Measurements from ENCODE around the gene EGFL6. TPM values are rescaled to one million over a fixed set of nuclear protein-coding genes. Genes with fewer than 3 reads are reported as not detected.

The EGFL6 gene
- total and polyA plus RNA-seq, 2 of the 13 experiments (the other 11 are each of a cell fraction or from before 2014, with no cell fraction given): not detected

GRCh38 chrX:13605611-13606010, 36.2 kb downstream of the EGFL6 start:
- H3K4me1 ChIP-seq (ENCODE audit: insufficient read depth, low read length): no peaks in the 10 kb centered on the region
- WGBS (ENCODE audit: low lambda C conversion rate): 0% methylated on average over 1 of the region's 1 CpG
- intact Hi-C loops (cut with micrococcal nuclease; ENCODE audit: unreplicated experiment) (no loop called here), in situ Hi-C loops (cut with HindIII; ENCODE audit: extremely low pct_ligation_motif_present, low pct_unique_long_range_greater_than_20kb) (no loop called here)
- no peak for FAIRE-seq
- BruUV-seq (replicated peaks): no TSS peak
- no peak for DNase-seq (ENCODE audit: low spot score)
- TF ChIP-seq CREM (IDR thresholded peaks at IDR 0.05) (no peak), CREM (CRISPR knock-in tag; IDR thresholded peaks at IDR 0.05) (no peak), ZNF350 (CRISPR knock-in tag; IDR thresholded peaks at IDR 0.05; ENCODE audit: borderline replicate concordance, low read depth) (no peak)
- CTCF ChIA-PET (ENCODE audit: low intra/inter-chr PET ratio, low total read pairs): no interaction called here
- no peaks in the 10 kb centered on the region; a peak in 1 of 5 replicates for H3K27me3 ChIP-seq (ENCODE audit: control insufficient read depth in 1 of 2, insufficient read depth in 2 of 2, low read length in 2 of 2)
- no peak overlapping the region for H3K4me2 ChIP-seq (ENCODE audit: low read depth, low read length)
- H3K79me2 ChIP-seq (ENCODE audit: insufficient read depth, low read length): no peaks in the 10 kb centered on the region
- no peak overlapping the region for H3K27ac ChIP-seq (ENCODE audit: extremely low read length, insufficient read depth, low read length)
- no peaks in the 10 kb centered on the region for H3K9me3 ChIP-seq (ENCODE audit: low read length)
- no peak overlapping the region for H2AFZ ChIP-seq (ENCODE audit: low read length)
- POLR2A ChIA-PET: no interaction called here
- H3K36me3 ChIP-seq (replicated peaks in 1 of 2; ENCODE audit: control insufficient read depth in 1 of 2, insufficient read depth in 2 of 2, low read length in 2 of 2): no peaks in the 10 kb centered on the region
- ATAC-seq: no peak
- no peak overlapping the region for H3K9ac ChIP-seq (ENCODE audit: insufficient read depth, low read depth, low read length)
- H4K20me1 ChIP-seq (ENCODE audit: insufficient read depth, low read length): no peaks in the 10 kb centered on the region
- no peak overlapping the region for H3K4me3 ChIP-seq (replicated peaks in 1 of 3; ENCODE audit: insufficient read depth in 1 of 3, low read depth in 2 of 3, low read length in 3 of 3)

- Histone ChIP-seq H3K4me1 (ENCODE audit: insufficient read depth, low read length) (no peaks in the 10 kb centered on the region), H3K9ac (ENCODE audit: insufficient read depth, low read depth, low read length) (no peak overlapping the region), H3K4me3 (replicated peaks in 1 of 3; ENCODE audit: insufficient read depth in 1 of 3, low read depth in 2 of 3, low read length in 3 of 3) (no peak overlapping the region), H4K20me1 (ENCODE audit: insufficient read depth, low read length) (no peaks in the 10 kb centered on the region), H3K27me3 (ENCODE audit: control insufficient read depth in 1 of 2, insufficient read depth in 2 of 2, low read length in 2 of 2) (no peaks in the 10 kb centered on the region; a peak in 1 of 5 replicates), H3K4me2 (ENCODE audit: low read depth, low read length) (no peak overlapping the region), H3K36me3 (replicated peaks in 1 of 2; ENCODE audit: control insufficient read depth in 1 of 2, insufficient read depth in 2 of 2, low read length in 2 of 2) (no peaks in the 10 kb centered on the region), H3K9me3 (ENCODE audit: low read length) (no peaks in the 10 kb centered on the region), H3K79me2 (ENCODE audit: insufficient read depth, low read length) (no peaks in the 10 kb centered on the region), H3K27ac (ENCODE audit: extremely low read length, insufficient read depth, low read length) (no peak overlapping the region), H2AFZ (ENCODE audit: low read length) (no peak overlapping the region)
- POLR2A ChIA-PET: no interaction called here
- DNase-seq (ENCODE audit: low spot score): no peak
- no peak for TF ChIP-seq TBP (CRISPR knock-in tag; IDR thresholded peaks at IDR 0.05)
- no peak for TF ChIP-seq NRL (CRISPR knock-in tag; IDR thresholded peaks at IDR 0.05; ENCODE audit: borderline replicate concordance)
- no peak for TF ChIP-seq MIER2 (CRISPR knock-in tag; IDR thresholded peaks at IDR 0.05)
- no peak for TF ChIP-seq FUBP1 (CRISPR knock-in tag; IDR thresholded peaks at IDR 0.05; ENCODE audit: borderline replicate concordance)
- no peak for TF ChIP-seq NKX3-1 (CRISPR knock-in tag; IDR thresholded peaks at IDR 0.05)
- TF ChIP-seq ZNF792 (CRISPR knock-in tag; IDR thresholded peaks at IDR 0.05): no peak
- no peak for TF ChIP-seq GATAD2A (CRISPR knock-in tag; IDR thresholded peaks at IDR 0.05)
- TF ChIP-seq ARNTL (CRISPR knock-in tag; IDR thresholded peaks at IDR 0.05): no peak
- intact Hi-C loops (cut with micrococcal nuclease; ENCODE audit: unreplicated experiment): no loop called here
- WGBS (ENCODE audit: low lambda C conversion rate): 28% methylated on average over 3 of the region's 6 CpGs
- CTCF ChIA-PET (ENCODE audit: low intra/inter-chr PET ratio, low total read pairs): no interaction called here
- in situ Hi-C loops (cut with HindIII; ENCODE audit: extremely low pct_ligation_motif_present, low pct_unique_long_range_greater_than_20kb): no loop called here
- FAIRE-seq: no peak
- BruUV-seq (replicated peaks): no TSS peak
- no peak for ATAC-seq
Observed at GRCh38 chrX:13607331-13607995, 38.1 kb downstream of the EGFL6 start.
